GM13976 (cell line): ENCODE data around the gene GPR162.
"Not testable (repeated sequence)": the region's sequence is repeated elsewhere in the genome, so short reads cannot be mapped to it uniquely, and the experiment has no call there.

Experiments
- DNase-seq: peaks from one replicate; pipeline ENCODE4 v3.0.0; 2012; ENCODE audit warnings: low spot score
- CTCF ChIP-seq: IDR thresholded peaks from 2 replicates; pipeline ENCODE4 v1.5.1; 2012; ENCODE audit warnings: borderline replicate concordance, mild to moderate bottlenecking; ENCODE audit not compliant: insufficient read depth; ENCODE audit errors: extremely low read depth, missing control alignments, control extremely low read depth
- in situ Hi-C: fragments of 300-500 bp; cut with MboI; formaldehyde crosslinking; loops from one replicate; pipeline ENCODE4 v1.12.0; 2022; ENCODE audit warnings: low sequenced_read_pairs, mixed read lengths, inconsistent platforms; ENCODE audit not compliant: unreplicated experiment

The GPR162 gene

GRCh38 chr12:6867413-6868210 is 46.0 kb downstream of the GPR162 start, which contains the start of gene TPI1:
TPI1 (plus strand) TSS chr12:6867531; CDS start chr12:6867567, 36 bp downstream.
- peak; percentile 98 for DNase-seq
- in situ Hi-C loops: no loop called here
- no peak for TF ChIP-seq CTCF

- no peak for TF ChIP-seq CTCF
- DNase-seq: no peak
- in situ Hi-C loops: no loop called here
These were observed 46.8 kb downstream of the GPR162 start for GRCh38 chr12:6868211-6869048.

GRCh38 chr12:6869049-6870021 is 47.7 kb downstream of the GPR162 start:
- peak; percentile 75 for DNase-seq
- in situ Hi-C loops: no loop called here
- peak; percentile 80 for TF ChIP-seq CTCF

- in situ Hi-C loops, DNase-seq: not testable (repeated sequence)
These were observed 48.7 kb downstream of the GPR162 start for GRCh38 chr12:6870304-6870703.

- in situ Hi-C loops: no loop called here
- peak; percentile 60 for DNase-seq
- no peak for TF ChIP-seq CTCF
These were observed 49.7 kb downstream of the GPR162 start for GRCh38 chr12:6871052-6871957.

- in situ Hi-C loops: no loop called here
- peak; percentile 100 for TF ChIP-seq CTCF
These were observed 50.7 kb downstream of the GPR162 start for GRCh38 chr12:6872073-6873048.

More at GRCh38 chr12:6872073-6873048, 50.7 kb downstream of the GPR162 start:
- DNase-seq: peak; percentile 90
